Ectodermal cell (in vitro differentiated cells): Measurements from ENCODE around the gene ERAL1.
"Not testable (repeated sequence)": the region's sequence is repeated elsewhere in the genome, so short reads cannot be mapped to it uniquely, and the experiment has no call there.

Experiments used
- H3K27ac ChIP-seq: 2 replicates; pipeline ENCODE4 v1.7.0; 2013; ENCODE audit warnings: mild to moderate bottlenecking, low read depth, low read length; ENCODE audit not compliant: insufficient read depth, poor library complexity, severe bottlenecking
- H3K27me3 ChIP-seq: 2 replicates; pipeline ENCODE4 v1.7.0; 2013; ENCODE audit warnings: mild to moderate bottlenecking, low read length; ENCODE audit not compliant: insufficient read depth, control insufficient read depth, poor library complexity, severe bottlenecking
- H3K36me3 ChIP-seq: one replicate; pipeline ENCODE4 v1.7.0; 2013; ENCODE audit warnings: low read length; ENCODE audit not compliant: control insufficient read depth, insufficient read depth
- H3K4me1 ChIP-seq: one replicate; pipeline ENCODE4 v1.7.0; 2013; ENCODE audit warnings: low read length; ENCODE audit not compliant: control insufficient read depth, insufficient read depth
- H3K4me3 ChIP-seq: 2 replicates; pipeline ENCODE4 v1.7.0; 2013; ENCODE audit warnings: low read depth, low read length, control low read depth; ENCODE audit not compliant: insufficient read depth
- H3K9me3 ChIP-seq: 2 replicates; pipeline ENCODE4 v1.7.0; 2013; ENCODE audit warnings: mild to moderate bottlenecking, low read length, moderate library complexity; ENCODE audit not compliant: control insufficient read depth
- WGBS, 2 experiments: methylation state at CpG; one replicate each; pipeline ENCODE4 v1.1.7; 2013; ENCODE audit warnings: missing lambda C conversion rate in 2 of 2; 5-methylcytosine and 5-hydroxymethylcytosine counted together

ERAL1 gene

DNA sequence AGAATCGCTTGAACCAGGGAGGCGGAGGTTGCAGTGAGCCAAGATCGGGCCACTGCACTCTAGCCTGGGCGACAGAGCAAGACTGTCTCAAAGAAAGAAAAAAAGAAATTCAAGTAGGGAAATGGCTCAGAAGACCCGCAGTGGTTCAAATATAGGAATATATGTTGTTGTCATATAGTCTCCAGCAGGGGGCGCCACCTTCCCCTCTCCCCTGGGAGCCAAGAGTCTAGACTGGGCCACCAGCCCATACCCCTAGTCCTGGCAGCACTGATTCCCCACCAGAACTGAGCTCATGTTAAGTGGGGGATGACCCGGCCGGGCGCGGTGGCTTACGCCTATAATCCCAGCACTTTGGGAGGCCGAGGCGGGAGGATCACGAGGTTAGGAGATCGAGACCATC lies 6.1 kb upstream of the ERAL1 start:
- 85 to 87% methylated on average over 15 of the region's 15 CpGs for WGBS, 2 experiments
- not testable (repeated sequence) for H3K27me3 ChIP-seq, H3K36me3 ChIP-seq, H3K4me3 ChIP-seq, H3K9me3 ChIP-seq, H3K4me1 ChIP-seq, H3K27ac ChIP-seq

DNA sequence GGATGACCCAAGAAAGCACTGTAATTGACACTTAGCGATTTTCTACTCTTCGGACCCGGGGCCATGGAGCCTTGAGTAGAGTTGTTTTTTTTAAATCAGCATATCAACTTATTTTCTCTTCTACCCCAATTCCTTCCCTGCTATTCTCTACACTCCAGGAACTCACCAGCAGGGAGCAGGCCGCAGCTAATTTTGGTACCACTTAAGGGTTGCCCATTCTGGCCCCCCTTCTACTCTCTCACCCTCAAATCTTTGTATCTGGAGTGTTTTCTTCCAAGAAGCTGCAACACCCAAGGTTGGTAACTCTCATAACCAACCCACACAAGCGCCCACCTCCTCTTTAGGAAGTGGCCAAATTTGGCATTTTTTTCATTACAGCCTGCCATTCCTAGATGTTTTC lies 5.5 kb upstream of the ERAL1 start:
- no peaks in the 10 kb centered on the region for H3K27me3 ChIP-seq
- H3K27ac ChIP-seq = no peak overlapping the region
- WGBS, 2 experiments = 89 to 94% methylated on average over 5 of the region's 5 CpGs
- H3K9me3 ChIP-seq = no peaks in the 10 kb centered on the region
- H3K36me3 ChIP-seq = no peaks in the 10 kb centered on the region
- no peaks in the 10 kb centered on the region for H3K4me1 ChIP-seq
- H3K4me3 ChIP-seq = no peak overlapping the region

DNA sequence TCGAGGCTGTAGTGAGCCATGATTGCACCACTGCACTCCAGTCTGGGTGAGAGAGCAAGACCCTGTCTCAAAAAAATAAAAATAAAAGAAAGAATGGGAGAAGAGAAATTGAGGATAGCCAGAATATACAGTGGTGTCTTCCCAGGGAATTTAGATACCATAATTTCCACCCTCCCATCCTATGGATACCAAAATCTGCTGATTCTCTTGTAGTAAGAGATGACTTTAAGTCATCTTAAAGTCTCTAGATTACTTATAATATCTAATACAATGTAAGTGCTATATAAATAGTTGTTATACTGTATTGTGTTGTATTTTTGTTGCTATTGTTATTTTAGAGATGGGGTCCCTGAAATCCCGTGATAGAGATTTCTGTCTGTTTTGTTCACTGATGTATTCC lies 1.5 kb upstream of the ERAL1 start:
- Histone ChIP-seq H3K9me3 (no peaks in the 10 kb centered on the region), H3K27ac (no peak overlapping the region), H3K4me1 (no peaks in the 10 kb centered on the region), H3K36me3 (peaks cover 9% of the 10 kb centered on the region), H3K27me3 (no peaks in the 10 kb centered on the region), H3K4me3 (no peak overlapping the region)
- WGBS, 2 experiments = 94 to 95% methylated on average over 2 of the region's 2 CpGs

- Histone ChIP-seq H3K4me1 (no peaks in the 10 kb centered on the region), H3K27ac (no peak overlapping the region), H3K36me3 (peaks cover 19% of the 10 kb centered on the region), H3K4me3 (peak overlapping the region; percentile 90), H3K9me3 (no peaks in the 10 kb centered on the region), H3K27me3 (no peaks in the 10 kb centered on the region)
- 31 to 33% methylated on average over 5 of the region's 5 CpGs for WGBS, 2 experiments
Observed at GRCh38 chr17:28855336-28855679, 492 bp downstream of the ERAL1 start.

DNA sequence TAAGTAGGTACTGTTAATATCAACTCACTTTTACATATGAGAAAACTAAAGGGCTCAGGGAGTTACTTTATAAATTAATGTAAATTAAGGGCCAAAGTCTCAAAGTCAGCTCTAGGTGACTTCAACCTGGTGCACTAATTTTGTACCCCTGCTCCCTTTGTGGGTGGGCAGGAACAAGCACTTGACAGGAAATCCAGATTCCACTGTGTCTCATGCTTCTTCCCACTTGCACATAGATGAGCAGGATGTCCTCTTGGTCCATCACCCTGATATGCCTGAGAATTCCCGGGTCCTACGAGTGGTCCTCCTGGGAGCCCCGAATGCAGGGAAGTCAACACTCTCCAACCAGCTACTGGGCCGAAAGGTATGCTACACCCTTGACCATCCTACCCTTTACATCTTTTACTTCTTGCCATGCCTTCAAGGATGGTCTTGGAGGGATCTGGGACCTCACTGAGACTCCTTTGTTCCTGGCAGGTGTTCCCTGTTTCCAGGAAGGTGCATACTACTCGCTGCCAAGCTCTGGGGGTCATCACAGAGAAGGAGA lies 1.3 kb downstream of the ERAL1 start:
- no peaks in the 10 kb centered on the region for H3K27me3 ChIP-seq
- no peaks in the 10 kb centered on the region for H3K9me3 ChIP-seq
- H3K36me3 ChIP-seq = peaks cover 21% of the 10 kb centered on the region
- 92 to 96% methylated on average over 5 of the region's 5 CpGs for WGBS, 2 experiments
- H3K4me3 ChIP-seq = no peak overlapping the region
- no peaks in the 10 kb centered on the region for H3K4me1 ChIP-seq
- H3K27ac ChIP-seq = no peak overlapping the region

DNA sequence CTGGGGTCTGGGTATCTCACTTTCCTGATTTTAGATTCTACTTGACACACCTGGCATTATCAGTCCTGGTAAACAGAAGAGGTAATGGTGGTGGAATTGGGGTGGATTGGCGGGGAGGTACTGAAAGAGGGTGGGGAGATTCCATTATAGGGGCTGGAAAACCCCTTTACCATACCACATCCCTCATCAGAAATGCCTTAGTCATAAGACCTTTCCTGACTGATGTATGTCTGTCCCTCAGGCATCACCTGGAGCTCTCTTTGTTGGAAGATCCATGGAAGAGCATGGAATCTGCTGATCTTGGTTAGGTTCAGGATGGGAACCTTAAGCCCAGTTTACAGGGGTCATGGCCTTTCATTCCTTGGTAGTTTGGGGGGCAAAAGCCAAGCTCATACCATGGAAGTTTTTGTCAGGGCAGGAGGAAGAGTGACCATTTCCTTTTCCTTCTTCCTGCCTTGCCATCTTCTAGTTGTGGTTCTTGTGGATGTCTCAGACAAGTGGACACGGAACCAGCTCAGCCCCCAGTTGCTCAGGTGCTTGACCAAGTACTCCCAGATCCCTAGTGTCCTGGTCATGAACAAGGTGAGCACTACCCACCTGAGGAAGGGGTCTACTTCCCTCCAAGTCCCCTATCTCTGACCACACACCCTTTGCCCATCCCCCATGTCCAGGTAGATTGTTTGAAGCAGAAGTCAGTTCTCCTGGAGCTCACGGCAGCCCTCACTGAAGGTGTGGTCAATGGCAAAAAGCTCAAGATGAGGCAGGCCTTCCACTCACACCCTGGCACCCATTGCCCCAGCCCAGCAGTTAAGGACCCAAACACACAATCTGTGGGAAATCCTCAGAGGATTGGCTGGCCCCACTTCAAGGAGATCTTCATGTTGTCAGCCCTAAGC lies 3.3 kb downstream of the ERAL1 start:
- Histone ChIP-seq H3K9me3 (no peaks in the 10 kb centered on the region), H3K4me1 (peaks cover 3% of the 10 kb centered on the region), H3K27me3 (no peaks in the 10 kb centered on the region), H3K27ac (no peak overlapping the region), H3K36me3 (peaks cover 21% of the 10 kb centered on the region), H3K4me3 (no peak overlapping the region)
- WGBS, 2 experiments = 89 to 97% methylated on average over 2 to 3 of the region's 3 CpGs

- Histone ChIP-seq H3K27ac (no peak overlapping the region), H3K4me3 (no peak overlapping the region), H3K36me3 (peaks cover 21% of the 10 kb centered on the region), H3K4me1 (peaks cover 3% of the 10 kb centered on the region), H3K27me3 (no peaks in the 10 kb centered on the region), H3K9me3 (no peaks in the 10 kb centered on the region)
- WGBS, 2 experiments = 69 to 76% methylated on average over 2 of the region's 2 CpGs
Observed at GRCh38 chr17:28858801-28859355, 4.1 kb downstream of the ERAL1 start.

DNA sequence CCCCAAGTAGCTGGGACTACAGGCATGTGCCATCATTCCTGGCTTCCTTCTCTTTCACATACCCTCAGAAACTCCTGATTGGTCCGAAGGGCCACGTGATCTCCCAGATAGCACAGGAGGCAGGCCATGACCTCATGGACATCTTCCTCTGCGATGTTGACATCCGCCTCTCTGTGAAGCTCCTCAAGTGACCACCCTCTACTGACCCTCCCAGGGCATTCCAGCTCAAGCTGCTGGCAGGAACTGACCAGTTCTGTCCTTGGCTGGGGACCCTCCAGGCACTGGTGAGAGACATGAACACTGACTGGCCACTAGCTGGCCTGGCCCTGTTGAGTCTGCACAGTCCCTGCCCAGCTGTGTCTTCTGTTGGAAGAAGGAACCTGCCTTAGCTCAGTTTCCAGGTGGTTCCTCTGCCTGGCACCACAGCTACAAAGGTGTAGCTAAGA lies 5.6 kb downstream of the ERAL1 start:
- Histone ChIP-seq H3K4me1 (peaks cover 3% of the 10 kb centered on the region), H3K36me3 (peaks cover 21% of the 10 kb centered on the region), H3K9me3 (no peaks in the 10 kb centered on the region), H3K27ac (no peak overlapping the region), H3K27me3 (no peaks in the 10 kb centered on the region), H3K4me3 (no peak overlapping the region)
- 95 to 98% methylated on average over 4 of the region's 4 CpGs for WGBS, 2 experiments

DNA sequence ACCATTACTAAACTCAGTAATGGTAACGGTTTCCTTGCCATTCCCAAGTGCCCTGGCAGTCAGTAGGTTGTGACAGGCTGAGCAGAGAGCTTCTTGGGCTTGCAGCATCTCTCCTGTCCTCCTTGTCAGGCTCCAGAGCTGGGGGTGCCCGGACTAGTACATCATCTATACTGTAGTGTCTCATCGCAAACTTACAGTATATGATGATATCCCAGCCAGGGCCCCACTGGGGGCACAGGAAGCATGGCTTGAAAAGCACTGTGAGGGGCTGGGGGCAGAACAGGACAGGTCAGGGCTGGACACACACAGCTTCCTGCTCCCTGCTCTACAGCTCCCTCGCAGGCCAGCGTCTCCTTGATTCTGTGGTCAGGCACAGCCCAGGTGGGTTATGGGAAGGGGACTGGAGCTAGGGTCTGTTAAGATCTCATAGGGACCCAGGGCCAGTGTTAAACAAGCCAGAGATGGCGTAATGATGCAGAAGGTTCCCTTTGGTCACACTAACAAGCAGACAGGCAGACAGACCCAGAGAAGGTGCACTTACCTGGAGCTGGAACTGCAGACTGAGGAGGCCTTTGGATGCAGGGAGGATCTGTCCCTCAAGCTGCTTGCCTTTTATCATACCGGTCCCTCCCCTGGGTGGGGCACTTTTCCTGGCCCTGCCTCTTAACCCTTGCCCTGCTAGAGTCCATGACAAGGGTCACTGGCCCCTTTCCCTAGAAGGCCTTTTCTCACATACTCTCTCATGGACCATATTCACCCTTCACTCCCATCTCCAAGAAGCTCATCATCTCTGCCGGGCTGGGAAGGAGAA lies 6.8 kb downstream of the ERAL1 start:
- Histone ChIP-seq H3K27ac (no peak overlapping the region), H3K36me3 (peaks cover 18% of the 10 kb centered on the region), H3K9me3 (no peaks in the 10 kb centered on the region), H3K4me1 (peaks cover 3% of the 10 kb centered on the region), H3K4me3 (no peak overlapping the region), H3K27me3 (no peaks in the 10 kb centered on the region)
- WGBS, 2 experiments = 71 to 75% methylated on average over 8 of the region's 8 CpGs

DNA sequence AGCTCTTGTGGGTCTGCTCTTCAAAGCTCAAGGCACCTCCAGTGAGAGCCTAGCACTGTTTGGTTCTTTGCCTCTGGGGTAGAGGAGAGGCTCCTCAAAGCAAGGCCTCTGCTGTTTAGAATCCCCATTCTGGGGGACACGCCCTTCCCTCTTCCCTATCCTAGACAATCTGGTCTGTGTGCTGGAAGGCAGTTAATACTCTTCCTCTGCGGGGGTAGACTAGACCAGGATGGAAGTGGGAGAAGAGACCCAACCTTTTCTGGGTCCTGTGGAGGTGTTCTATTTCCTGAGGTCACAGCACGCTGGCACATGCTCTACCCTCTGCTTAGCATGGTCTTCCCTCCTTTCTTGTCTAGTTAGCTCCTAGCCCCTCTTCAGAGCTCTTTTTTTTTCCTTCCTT lies 7.7 kb downstream of the ERAL1 start:
- Histone ChIP-seq H3K27ac (no peak overlapping the region), H3K9me3 (no peaks in the 10 kb centered on the region), H3K36me3 (peaks cover 18% of the 10 kb centered on the region), H3K4me1 (peaks cover 3% of the 10 kb centered on the region), H3K4me3 (no peak overlapping the region), H3K27me3 (no peaks in the 10 kb centered on the region)
- WGBS, 2 experiments = 93 to 97% methylated on average over 3 of the region's 3 CpGs
